Effector CD8-positive, alpha-beta T cell (primary cell): ENCODE results near the gene CRABP2.

Source experiments
- DNase-seq: peaks from one replicate; lab custom pipeline; 2025; lab: John Stamatoyannopoulos, UW

Gene CRABP2

DNA sequence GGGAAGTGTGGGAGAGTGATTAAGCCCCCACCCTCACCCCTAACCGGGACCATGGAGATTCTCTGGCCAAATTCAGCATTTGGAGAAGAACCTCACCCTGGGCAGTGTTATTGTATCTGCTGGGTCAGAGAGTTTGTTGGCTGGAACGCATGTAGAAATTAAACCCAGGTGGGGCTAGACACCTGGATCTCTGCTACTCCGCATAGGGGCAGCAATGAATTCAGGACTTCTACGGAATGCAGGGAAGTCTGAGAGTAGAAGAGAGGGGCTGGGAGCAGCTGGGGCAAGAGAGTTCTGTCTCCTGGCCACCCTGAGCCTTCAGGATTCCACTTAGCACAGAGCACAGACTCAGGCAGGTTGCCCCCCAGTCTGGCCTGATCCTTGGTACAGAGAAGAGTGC lies 3.6 kb upstream of the CRABP2 start:
- no peak for DNase-seq

DNA sequence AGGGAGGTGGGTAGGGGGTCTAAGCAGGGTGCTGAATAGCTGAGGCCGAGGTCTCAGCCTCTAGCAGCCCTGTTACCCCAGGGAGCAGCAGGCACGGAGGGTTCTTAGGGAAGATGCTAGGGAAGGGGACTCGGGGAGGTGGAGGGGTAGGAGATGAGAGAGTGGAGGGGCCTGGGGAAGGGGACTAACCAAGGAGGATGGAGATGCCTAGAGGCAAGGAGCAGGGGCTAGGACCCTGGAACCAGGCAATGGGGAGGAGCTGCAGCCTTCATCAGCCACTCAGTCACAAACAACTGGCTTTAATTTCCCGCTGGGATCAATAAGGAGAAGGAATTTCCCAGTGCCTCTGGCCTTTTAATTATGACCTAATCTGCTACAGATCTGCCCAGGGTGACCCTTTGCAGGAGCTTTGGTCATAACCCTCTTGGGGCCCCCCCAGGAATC lies 2.9 kb upstream of the CRABP2 start:
- DNase-seq = no peak

DNA sequence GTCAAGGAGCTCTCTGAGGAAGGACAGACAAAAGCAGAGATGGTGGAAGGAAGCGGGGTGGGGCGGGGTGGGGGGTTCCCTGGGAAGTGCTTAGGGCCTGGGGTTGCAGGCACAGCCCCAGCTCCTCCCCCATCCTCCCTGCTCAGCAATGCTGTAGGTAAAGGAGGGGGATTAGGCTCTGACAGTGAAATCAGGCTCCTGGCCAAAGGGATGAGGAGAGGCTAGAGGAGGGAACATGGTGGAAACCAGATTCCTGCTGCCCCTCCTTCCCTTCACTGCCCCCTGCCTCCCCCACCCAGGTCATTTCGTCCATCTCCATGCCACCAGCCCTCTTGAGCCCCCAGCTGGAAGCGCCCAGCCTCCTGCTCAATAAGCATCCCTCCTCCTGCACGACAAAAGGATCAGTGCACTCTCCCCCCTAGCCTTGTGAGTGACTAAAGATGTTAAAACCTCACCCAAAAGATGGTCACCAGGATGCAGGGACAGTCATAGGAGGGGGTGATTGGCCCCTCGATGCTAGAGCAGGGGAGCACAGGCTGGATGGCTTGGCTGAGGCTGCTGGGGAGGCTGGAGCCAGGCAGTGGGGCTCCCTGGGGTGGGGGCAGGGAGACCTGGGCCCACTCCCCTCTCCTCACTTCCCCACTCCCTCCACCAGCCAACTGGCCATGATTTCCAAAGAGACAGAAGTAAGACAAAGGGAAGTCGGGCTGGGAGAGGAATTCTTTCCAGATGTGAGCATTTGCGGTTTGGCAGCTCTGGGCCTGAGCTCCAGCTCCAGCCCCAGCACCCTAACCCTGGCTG lies 2.2 kb upstream of the CRABP2 start:
- DNase-seq = no peak

DNA sequence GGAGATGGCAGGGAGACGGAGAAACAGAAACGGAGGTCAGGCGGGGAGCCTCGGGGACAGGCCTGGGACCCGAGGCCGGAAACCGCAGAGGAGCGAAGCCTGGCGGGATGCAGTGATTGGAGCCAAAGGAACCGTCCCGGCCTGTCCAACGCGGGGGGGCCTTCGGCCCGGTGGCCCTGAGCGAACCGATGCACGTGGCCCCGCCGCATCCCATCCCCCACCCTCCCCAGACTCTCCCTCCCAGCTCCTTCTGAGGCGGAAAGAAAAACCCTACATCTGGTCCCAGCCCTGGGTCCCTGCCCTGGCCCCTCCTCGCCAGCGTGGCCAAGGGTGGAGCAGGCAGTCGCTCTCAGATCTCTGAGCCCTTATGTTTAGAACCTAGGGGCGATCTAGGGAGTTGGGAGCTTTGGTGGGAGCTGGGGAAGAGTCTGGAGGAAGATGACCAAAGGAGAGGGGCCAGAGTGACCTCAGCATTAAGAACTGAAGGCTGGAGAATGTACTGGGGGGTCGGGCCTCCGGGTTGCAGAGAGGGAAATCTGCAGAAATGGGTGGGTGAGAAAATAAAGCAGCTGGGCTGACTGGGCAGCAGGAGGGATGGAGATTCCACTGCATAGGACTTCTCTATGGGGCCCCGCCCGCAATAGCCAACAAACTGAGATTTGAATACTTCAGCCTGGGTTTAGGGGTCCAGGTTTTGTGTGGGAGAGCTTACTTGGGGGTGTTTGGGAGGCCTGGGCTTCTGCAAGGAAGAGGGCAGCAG lies 1.5 kb upstream of the CRABP2 start:
- DNase-seq = no peak

DNA sequence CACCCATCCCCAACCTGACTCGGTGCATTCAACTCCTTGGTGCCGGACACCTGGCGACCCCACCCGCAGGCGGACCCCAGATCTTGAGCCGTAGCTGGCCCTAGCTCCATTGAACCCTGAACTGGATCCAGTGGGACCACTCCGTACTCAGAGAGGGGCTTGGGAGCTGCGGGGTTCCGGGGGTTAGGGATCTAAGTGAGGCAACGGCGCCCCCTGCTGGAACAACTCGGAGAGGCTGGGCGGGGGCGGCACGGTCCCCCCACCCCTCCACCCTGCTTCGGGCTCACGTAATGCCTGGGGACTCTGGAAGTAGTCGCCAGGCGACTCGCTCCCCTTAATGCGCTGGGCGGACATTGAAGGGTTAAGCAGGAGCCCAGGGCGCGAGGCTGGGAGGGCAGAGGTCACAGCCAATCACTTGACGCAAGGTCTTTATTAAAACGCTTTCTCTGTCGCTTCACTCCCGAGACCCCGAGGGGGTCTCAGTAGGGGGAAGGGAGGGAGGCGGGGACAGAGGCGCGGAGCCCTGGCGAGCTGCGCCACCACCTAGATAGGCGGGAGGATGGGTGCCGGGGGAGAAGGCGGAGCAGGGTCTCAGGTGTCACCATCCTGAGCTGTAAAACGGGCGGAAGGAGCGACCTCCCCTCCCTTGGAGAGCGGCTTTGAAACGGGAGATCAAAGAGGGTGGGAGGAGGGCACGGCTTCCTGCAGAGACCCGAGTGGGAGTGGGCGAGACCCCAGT lies 704 bp upstream of the CRABP2 start:
- DNase-seq = peak; percentile 62

DNA sequence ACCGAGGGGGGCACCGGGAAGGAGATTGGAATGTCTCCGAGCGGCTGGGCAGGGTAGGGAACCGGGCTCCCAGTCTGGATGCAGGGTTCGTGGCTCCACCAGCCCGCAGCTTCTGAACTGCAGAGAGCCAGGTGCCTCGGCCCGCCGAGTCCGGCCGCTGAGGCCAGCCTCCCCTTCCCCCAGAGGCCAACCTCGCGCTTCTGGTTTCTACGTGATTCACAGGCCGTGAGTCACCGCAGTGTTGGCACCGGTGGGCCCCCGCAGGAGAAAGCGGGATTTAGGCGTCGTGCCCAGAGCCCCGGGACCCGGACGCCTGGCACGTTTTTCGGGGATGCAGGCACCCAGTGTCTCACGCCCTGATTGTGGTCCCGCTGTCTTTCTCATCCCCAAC lies 458 bp downstream of the CRABP2 start:
- no peak for DNase-seq

DNA sequence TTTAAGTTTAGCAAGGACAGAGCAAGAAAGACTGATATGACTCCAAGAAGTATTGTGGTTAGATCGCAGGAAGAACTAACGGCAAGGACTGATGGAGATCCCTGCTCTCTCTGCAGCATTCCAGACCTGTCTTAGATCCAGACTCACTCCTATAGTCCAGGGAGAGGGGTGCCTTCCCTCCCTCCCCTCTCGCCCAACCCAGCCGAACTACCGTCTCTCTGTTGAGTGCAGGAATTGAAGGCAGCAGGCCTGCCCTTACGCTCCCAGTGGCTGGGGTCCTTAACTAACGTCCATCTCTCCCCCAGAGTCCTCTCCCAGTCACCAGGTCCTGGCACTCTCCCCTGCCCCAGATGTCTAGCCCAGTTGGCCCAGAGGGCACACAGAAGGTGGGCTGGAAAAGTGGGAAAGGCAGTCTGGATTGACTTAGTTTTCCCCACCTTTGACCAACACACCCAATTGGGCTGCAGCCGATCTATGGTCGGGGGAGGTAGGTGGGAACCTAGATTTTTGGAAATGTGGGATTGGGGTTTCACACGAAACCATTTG lies 1.1 kb downstream of the CRABP2 start:
- no peak for DNase-seq

DNA sequence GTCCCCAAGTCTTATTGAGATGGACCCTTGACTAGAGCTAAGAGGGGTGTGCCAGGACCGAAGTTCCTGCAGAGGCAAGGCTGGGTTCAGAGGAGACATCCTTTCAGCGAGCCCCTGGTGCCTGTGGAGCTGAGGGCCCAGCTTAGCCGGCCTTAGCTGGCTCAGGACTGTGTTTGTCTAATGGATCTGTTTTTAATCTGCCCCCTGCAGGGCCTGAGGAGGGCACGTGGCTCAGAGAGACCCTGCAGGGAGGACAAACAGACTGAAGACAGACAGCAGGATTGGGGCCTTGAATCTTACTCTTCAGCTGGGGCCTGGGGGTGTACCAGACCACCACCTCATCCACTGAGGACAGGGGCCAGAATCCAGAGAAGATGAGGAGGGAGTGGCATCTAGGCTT lies 1.6 kb downstream of the CRABP2 start:
- no peak for DNase-seq

DNA sequence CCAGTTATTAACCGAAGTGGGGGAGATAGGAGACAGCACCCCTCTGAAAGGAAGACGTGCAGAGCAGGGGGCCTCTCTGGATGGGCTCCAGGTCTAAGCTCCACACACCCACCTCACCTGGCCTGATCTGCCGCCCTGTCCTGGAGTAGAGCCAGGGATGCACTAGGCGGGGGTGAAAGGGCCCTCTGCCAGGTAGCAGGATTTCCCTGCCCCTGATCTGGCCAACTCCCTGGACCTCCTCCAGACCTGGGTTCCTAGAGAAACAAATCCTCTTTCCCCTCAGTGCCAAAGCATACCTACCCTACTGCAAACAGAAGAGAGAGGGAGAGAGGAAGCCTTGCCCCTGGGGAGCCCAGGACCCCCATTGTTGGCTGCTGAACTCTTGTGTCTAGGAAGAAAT lies 2.0 kb downstream of the CRABP2 start:
- DNase-seq = no peak

DNA sequence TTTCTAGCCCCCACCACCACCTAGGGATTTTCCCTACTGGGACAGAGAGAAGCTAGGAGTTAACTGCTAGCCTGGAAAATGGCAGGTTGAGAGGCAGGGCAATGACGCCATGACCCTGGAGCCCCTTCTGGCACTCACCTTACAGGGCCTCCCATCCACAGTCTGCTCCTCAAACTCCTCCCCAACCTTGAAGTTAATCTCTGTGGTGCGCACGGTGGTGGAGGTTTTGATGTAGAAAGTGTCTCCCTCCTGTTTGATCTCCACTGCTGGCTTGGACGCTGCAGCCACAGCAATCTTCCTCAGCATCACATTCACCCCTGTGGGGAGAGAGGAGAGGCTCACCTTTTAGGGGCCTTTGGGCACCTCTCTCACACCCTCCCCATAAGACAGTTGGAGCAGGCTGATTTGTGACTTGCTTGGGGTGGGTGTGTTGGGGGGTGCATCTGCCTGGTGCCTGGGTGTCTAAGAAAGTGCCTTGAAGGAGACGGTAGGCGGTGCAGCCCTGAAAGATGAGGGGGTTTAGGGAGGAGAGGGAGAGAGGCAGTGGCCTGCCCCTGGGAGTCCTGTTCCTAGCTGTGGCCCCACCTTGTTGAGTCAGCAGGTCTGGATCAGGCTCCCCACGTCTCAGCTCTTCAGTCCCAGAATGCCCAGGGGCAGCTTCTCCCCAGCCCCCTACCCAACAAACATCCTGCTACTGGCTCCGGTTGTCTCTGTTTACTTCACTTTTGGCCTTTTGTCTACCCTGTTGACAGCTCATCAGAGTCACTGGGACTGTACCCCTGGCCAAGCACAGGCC lies 4.4 kb downstream of the CRABP2 start:
- no peak for DNase-seq

DNA sequence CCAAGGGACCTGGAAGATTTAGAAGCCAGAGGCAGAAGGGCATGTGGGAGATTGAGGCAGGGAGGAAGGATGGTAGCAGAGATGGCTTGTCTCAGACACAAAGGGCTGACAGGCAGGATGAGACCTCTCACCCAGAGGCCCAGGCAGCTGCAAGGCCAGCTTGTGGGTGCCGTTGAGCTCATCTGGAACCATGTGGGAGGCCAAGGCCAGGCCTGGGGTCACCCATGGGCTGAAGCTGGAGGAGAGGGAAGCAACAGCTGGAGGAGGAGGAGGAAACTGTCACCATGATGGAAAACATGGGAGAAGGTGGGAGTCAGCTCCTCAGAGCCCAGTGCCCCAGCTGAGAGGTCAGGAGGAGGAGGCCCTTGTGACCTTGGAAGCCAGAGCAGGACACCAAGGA lies 6.4 kb downstream of the CRABP2 start:
- DNase-seq = no peak

DNA sequence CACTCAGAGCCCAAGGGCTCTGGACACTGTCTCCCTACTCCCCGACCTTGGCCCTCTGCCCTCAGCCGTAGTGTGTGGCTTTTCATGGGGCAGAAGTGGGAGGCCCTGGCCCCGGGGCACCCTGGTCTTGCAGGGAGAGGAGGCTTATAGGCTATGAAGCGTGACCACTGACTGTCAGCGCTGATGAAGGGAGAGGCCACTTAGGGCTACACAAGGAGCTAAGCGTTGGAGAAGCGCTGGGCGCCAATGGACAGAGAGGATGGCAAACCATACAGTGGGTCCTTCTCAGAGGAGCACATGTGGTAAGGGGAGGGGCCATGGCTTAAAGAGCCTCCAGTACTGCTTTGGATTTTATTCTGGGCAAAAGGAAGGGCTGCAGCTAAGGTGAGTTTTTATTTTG lies 7.9 kb downstream of the CRABP2 start:
- DNase-seq = no peak

DNA sequence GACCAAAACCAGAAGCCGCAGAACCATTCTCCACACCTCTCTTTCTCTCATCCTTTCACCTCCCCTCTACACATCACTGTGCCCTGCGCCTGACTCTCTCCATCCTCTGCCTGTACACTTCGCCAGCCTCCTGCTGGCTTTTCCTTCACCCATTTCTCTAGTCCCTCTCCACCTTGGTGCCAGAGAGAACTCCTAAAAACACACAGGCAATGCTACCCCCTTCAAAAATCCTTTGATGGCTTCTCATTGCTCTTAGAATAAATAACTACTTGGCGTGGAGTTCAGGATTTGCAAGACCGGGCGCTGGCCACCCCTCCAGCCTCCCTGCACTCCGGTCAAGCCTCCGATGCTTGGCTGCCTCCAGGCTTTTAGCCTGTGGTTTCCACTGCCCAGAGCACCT lies 8.6 kb downstream of the CRABP2 start:
- no peak for DNase-seq

DNA sequence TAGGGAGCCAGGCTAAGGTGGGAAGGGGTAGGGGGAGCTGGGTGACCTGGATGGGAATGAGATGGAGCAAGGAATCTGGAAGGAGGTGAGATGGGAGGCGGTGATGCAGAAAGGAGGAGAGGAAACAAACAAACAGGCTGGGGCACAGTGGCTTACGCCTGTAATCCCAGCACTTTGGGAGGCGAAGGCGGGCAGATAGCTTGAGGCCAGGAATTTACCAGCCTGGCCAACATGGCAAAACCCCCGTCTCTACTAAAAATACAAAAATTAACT lies 10.8 kb downstream of the CRABP2 start:
- no peak for DNase-seq

DNA sequence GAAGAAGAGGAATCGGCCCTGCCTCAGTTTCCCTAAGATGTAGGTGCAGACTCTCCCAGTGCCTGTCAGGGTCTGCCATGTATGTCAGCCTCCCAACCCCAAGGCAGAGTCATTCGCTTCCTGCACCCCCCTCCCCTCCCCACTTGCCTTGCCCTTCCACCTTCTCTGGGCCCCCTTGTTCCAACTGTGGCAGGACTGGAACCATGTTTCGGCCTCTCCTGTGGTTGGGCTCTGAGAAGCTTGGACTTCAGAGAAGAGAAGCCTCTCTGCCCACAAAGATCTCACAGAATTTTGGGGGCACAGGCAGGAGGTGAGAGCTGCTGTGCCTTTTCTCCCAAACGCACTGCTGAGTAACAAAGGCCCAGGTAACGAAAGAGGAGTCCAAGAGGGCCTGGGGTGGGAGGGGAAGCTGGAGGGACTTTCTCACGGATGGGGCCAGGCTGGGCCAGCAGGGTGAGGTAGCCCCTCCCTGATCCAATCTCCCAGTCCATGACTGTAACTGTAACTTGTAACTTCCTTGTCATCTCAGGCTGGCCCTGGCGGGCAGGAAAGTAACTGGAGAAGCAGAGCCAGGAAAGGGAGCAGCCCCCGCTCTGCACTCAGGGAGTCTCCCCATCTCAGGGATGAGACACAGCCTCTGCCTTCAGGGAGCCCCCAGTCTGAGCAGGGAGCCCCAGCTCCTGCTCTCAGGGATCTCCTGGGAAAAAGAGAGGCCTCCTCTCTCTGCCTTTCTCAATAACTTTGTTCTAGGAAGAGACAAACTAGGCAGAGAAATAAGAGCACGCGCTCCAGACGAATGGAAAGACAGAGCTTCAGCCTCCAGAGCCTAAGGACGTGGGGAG lies 11.3 kb downstream of the CRABP2 start:
- no peak for DNase-seq

DNA sequence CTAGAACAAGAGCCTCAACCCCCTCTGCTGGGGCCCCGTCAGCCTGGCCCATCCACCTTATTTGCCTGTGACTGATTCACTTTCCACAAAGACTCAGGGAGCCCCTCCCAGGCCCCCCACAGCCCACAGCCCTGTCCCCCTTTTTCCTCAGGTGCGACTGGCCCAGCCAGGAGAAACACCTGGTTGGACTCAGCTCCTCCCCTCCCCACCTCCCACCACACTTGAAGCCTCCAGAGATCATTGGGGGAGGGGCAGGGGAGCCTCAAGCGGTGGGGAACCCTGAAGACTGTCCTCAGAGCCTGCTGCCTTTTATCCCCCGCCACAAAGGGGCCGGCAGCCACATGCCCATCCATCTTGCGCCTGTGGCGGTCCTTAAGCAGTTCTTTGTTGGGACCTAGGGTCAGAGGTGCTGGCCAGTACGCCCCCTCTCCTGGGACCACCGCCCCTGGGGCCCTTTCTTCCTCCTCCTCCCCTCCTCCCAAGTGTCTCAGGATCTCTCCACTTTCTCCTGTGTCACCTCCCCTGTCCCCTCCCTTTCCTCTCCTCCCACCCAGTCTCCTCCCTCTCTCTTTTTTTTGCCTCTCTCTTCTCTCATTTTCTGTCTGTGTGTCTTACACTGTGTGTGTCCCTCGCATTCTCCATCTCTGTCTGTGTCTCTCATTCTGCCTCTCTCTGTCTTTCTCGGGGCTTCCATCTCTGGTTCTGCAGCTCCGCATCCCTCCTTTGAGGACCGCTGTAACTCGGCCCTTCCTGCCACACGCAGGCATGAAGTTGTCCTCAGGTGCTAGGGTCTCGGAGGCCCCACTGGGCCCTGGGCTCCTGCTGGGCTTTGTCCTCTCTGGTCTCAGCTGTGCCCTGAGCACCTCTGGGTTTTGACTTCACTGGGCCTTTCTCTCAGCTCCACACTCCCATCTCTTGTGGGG lies 12.2 kb downstream of the CRABP2 start:
- DNase-seq = no peak

DNA sequence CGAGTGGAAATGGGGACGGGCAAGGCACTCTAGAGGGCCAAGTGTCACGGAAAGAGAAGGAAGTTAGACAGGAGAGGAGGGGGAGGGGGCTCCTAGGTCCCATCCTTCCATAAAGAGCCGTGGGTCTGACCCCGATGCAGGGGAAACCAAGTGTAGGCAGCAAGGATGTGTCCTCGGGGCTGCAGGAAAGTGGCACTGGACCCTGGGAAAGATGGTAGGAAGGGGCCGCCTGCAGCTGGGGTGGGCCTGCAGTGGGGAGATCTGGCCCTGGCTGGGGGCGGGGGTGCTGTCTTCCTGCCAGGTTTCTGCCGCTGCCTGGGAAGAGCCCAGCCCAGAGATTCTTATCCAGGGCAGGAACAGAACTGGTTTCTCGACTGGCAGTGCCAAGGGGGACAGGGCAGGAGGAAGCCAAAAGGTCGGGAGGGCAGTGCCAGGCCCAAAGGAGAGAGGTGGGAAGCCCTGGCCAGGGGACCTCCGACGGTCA lies 12.9 kb downstream of the CRABP2 start:
- DNase-seq = no peak

DNA sequence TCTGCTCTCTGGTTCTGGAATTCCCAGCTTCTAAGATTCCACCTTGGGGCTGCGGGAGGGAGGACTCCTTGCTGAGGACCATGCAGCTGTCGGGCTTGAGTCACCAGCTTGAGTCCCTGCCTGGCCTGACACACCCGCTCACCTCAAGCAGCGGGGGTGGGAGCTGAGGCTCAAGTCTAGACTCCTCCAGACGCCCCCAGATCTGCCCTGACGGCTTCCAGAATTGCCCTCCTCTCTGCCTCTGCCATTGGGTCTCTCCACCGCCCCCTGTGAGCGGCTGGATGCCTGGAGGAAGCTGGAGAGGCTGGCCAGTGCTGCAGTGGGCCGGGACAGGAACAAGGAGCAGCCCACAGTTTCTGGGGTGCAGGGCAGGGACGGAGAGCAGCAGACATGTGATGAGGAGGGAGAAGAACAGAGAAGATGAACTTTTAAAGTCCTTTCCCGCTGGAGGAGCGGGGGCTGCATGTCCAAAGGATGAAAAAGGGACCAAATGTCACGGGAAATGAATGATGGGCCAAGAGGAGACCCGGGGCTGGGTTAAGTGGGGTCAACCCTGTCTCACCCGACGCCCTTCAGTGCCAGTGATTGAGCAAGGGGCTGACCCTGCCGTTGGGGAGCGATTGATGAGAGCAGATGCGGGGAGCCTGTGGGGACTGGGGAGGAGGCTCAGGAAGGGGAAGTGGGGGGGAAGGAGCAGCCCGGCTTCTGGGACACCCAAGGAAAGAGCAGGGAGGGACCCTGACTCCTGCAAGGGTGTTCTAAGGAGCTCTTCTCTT lies 13.5 kb downstream of the CRABP2 start:
- no peak for DNase-seq

DNA sequence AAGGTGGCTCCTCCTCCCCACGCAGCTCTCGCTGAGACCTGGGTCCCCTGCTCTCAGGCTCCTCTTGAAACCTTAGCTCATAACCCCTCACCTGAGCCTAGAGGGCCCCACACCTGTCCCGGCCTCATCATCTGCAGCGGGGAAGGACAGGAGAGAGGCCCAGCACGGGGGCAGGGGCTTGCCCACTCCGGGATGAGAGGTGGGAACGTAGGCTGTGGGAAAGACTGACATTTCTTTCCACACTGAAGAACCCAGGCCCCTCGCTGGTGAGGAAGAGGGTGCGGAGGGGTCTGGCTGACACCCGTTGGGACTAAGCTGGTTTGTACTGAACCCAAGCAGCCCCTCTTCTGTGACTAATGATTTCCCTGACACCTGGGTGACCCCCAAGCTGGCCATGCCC lies 14.2 kb downstream of the CRABP2 start:
- no peak for DNase-seq
